ENCODE results near the gene PRSS38. TPM values are rescaled to one million over a fixed set of nuclear protein-coding genes. Genes with fewer than 3 reads are reported as not detected.

Gene PRSS38
- total and polyA plus RNA-seq, 2 experiments from 2014 or later: not detected

DNA sequence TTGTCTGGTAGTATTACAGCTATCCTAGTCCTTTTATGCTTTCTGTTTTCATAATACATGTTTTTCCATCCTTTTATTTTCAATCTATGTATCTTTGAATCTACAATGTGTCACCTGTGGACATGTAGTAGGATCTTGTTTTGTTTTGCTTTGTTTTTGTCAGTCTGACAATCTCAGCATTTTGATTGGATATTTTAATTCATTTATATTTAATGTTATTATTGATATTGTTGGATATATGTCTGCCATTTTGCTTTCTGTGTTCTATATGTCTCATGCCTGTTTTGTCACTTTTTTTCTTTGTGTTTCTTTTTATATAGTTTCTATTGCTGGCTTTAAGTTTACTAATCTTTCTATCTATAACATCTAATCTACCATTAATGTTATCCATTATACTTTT is 11.5 kb upstream of the PRSS38 start:
- Mint-ChIP-seq H3K27ac (no peak overlapping the region), H3K27me3 (ENCODE audit: insufficient read depth, low read depth, poor library complexity) (peaks cover 1% of the 10 kb centered on the region), H3K4me1 (no peaks in the 10 kb centered on the region), H3K4me3 (no peak overlapping the region), H3K9me3 (no peaks in the 10 kb centered on the region; the same call in 2 of the 3 replicates), H3K36me3 (ENCODE audit: low read depth) (no peaks in the 10 kb centered on the region)
- Histone ChIP-seq H3K4me1 (ENCODE audit: insufficient read depth) (no peaks in the 10 kb centered on the region), H3K79me2 (replicated peaks; ENCODE audit: insufficient read depth) (no peaks in the 10 kb centered on the region), H3K36me3 (ENCODE audit: insufficient read depth) (no peaks in the 10 kb centered on the region), H3K4me3 (no peak overlapping the region), H3F3A (replicated peaks; ENCODE audit: low read depth) (no peaks in the 10 kb centered on the region), H3K27me3 (ENCODE audit: insufficient read depth) (no peaks in the 10 kb centered on the region), H3K9me2 (ENCODE audit: insufficient read depth) (no peaks in the 10 kb centered on the region), H3K4me2 (no peak overlapping the region), H2AFZ (no peak overlapping the region), H3K27ac (ENCODE audit: low read depth) (no peak overlapping the region), H4K20me1 (replicated peaks; ENCODE audit: insufficient read depth) (no peaks in the 10 kb centered on the region)
- TF ChIP-seq, protein P1, sequence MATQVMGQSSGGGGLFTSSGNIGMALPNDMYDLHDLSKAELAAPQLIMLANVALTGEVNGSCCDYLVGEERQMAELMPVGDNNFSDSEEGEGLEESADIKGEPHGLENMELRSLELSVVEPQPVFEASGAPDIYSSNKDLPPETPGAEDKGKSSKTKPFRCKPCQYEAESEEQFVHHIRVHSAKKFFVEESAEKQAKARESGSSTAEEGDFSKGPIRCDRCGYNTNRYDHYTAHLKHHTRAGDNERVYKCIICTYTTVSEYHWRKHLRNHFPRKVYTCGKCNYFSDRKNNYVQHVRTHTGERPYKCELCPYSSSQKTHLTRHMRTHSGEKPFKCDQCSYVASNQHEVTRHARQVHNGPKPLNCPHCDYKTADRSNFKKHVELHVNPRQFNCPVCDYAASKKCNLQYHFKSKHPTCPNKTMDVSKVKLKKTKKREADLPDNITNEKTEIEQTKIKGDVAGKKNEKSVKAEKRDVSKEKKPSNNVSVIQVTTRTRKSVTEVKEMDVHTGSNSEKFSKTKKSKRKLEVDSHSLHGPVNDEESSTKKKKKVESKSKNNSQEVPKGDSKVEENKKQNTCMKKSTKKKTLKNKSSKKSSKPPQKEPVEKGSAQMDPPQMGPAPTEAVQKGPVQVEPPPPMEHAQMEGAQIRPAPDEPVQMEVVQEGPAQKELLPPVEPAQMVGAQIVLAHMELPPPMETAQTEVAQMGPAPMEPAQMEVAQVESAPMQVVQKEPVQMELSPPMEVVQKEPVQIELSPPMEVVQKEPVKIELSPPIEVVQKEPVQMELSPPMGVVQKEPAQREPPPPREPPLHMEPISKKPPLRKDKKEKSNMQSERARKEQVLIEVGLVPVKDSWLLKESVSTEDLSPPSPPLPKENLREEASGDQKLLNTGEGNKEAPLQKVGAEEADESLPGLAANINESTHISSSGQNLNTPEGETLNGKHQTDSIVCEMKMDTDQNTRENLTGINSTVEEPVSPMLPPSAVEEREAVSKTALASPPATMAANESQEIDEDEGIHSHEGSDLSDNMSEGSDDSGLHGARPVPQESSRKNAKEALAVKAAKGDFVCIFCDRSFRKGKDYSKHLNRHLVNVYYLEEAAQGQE (IDR thresholded peaks at IDR 0.05; ENCODE audit: unreplicated experiment): no peak
- TF ChIP-seq ZNF114 (CRISPR knock-in tag; IDR thresholded peaks at IDR 0.05) (no peak), ZNF331 (CRISPR knock-in tag; IDR thresholded peaks at IDR 0.05; ENCODE audit: low read depth) (no peak), NANOG (IDR thresholded peaks at IDR 0.05; ENCODE audit: borderline replicate concordance) (no peak), POLR2AphosphoS5 (IDR thresholded peaks at IDR 0.05; ENCODE audit: low read depth) (no peak), CREB1 (CRISPR knock-in tag; IDR thresholded peaks at IDR 0.05; ENCODE audit: low read depth) (no peak), EZH2 (IDR thresholded peaks at IDR 0.05; ENCODE audit: low read depth, unreplicated experiment) (no peak), EZH2phosphoT487 (IDR thresholded peaks at IDR 0.05; ENCODE audit: unreplicated experiment) (no peak), STAT1 (IDR thresholded peaks at IDR 0.05; ENCODE audit: unreplicated experiment) (no peak), JUNB (IDR thresholded peaks at IDR 0.05; ENCODE audit: unreplicated experiment) (no peak)
- TF ChIP-seq, protein P2, sequence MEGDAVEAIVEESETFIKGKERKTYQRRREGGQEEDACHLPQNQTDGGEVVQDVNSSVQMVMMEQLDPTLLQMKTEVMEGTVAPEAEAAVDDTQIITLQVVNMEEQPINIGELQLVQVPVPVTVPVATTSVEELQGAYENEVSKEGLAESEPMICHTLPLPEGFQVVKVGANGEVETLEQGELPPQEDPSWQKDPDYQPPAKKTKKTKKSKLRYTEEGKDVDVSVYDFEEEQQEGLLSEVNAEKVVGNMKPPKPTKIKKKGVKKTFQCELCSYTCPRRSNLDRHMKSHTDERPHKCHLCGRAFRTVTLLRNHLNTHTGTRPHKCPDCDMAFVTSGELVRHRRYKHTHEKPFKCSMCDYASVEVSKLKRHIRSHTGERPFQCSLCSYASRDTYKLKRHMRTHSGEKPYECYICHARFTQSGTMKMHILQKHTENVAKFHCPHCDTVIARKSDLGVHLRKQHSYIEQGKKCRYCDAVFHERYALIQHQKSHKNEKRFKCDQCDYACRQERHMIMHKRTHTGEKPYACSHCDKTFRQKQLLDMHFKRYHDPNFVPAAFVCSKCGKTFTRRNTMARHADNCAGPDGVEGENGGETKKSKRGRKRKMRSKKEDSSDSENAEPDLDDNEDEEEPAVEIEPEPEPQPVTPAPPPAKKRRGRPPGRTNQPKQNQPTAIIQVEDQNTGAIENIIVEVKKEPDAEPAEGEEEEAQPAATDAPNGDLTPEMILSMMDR (conservative IDR thresholded peaks at IDR 0.05; ENCODE audit: low read depth in 2 of 2): no peak
- TF ChIP-seq, protein P3, sequence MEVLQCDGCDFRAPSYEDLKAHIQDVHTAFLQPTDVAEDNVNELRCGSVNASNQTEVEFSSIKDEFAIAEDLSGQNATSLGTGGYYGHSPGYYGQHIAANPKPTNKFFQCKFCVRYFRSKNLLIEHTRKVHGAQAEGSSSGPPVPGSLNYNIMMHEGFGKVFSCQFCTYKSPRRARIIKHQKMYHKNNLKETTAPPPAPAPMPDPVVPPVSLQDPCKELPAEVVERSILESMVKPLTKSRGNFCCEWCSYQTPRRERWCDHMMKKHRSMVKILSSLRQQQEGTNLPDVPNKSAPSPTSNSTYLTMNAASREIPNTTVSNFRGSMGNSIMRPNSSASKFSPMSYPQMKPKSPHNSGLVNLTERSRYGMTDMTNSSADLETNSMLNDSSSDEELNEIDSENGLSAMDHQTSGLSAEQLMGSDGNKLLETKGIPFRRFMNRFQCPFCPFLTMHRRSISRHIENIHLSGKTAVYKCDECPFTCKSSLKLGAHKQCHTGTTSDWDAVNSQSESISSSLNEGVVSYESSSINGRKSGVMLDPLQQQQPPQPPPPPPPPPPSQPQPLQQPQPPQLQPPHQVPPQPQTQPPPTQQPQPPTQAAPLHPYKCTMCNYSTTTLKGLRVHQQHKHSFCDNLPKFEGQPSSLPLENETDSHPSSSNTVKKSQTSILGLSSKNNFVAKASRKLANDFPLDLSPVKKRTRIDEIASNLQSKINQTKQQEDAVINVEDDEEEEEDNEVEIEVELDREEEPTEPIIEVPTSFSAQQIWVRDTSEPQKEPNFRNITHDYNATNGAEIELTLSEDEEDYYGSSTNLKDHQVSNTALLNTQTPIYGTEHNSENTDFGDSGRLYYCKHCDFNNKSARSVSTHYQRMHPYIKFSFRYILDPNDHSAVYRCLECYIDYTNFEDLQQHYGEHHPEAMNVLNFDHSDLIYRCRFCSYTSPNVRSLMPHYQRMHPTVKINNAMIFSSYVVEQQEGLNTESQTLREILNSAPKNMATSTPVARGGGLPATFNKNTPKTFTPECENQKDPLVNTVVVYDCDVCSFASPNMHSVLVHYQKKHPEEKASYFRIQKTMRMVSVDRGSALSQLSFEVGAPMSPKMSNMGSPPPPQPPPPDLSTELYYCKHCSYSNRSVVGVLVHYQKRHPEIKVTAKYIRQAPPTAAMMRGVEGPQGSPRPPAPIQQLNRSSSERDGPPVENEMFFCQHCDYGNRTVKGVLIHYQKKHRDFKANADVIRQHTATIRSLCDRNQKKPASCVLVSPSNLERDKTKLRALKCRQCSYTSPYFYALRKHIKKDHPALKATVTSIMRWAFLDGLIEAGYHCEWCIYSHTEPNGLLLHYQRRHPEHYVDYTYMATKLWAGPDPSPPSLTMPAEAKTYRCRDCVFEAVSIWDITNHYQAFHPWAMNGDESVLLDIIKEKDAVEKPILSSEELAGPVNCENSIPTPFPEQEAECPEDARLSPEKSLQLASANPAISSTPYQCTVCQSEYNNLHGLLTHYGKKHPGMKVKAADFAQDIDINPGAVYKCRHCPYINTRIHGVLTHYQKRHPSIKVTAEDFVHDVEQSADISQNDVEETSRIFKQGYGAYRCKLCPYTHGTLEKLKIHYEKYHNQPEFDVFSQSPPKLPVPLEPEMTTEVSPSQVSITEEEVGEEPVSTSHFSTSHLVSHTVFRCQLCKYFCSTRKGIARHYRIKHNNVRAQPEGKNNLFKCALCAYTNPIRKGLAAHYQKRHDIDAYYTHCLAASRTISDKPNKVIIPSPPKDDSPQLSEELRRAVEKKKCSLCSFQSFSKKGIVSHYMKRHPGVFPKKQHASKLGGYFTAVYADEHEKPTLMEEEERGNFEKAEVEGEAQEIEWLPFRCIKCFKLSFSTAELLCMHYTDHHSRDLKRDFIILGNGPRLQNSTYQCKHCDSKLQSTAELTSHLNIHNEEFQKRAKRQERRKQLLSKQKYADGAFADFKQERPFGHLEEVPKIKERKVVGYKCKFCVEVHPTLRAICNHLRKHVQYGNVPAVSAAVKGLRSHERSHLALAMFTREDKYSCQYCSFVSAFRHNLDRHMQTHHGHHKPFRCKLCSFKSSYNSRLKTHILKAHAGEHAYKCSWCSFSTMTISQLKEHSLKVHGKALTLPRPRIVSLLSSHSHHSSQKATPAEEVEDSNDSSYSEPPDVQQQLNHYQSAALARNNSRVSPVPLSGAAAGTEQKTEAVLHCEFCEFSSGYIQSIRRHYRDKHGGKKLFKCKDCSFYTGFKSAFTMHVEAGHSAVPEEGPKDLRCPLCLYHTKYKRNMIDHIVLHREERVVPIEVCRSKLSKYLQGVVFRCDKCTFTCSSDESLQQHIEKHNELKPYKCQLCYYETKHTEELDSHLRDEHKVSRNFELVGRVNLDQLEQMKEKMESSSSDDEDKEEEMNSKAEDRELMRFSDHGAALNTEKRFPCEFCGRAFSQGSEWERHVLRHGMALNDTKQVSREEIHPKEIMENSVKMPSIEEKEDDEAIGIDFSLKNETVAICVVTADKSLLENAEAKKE (CRISPR knock-in tag; IDR thresholded peaks at IDR 0.05): no peak
- TF ChIP-seq, protein P4, sequence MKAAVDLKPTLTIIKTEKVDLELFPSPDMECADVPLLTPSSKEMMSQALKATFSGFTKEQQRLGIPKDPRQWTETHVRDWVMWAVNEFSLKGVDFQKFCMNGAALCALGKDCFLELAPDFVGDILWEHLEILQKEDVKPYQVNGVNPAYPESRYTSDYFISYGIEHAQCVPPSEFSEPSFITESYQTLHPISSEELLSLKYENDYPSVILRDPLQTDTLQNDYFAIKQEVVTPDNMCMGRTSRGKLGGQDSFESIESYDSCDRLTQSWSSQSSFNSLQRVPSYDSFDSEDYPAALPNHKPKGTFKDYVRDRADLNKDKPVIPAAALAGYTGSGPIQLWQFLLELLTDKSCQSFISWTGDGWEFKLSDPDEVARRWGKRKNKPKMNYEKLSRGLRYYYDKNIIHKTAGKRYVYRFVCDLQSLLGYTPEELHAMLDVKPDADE (IDR thresholded peaks at IDR 0.05): no peak
- ATAC-seq: no peak
- no peak for DNase-seq (ENCODE audit: low spot score)
